GM04503 (cell line): Measurements from ENCODE around the gene ZBTB24.
"Not testable (repeated sequence)": the region's sequence is repeated elsewhere in the genome, so short reads cannot be mapped to it uniquely, and the experiment has no call there.

Experiments used
- DNase-seq: peaks from one replicate; pipeline ENCODE4 v3.0.0-alpha.2; 2012; ENCODE audit warnings: low read depth

Gene ZBTB24

GRCh38 chr6:109482905-109483734 lies at the start of gene ZBTB24:
Gene ZBTB24, minus strand, starts transcription at chr6:109483219. Its CDS starts 1,193 bp downstream, at chr6:109482026.
- DNase-seq = peak; percentile 37

- no peak for DNase-seq
Measured at GRCh38 chr6:109531446-109531845, 48.4 kb upstream of the ZBTB24 start.

- DNase-seq = no peak
Measured at GRCh38 chr6:109527989-109528388, 45.0 kb upstream of the ZBTB24 start.

- DNase-seq = no peak
Measured at GRCh38 chr6:109526905-109527628, 44.0 kb upstream of the ZBTB24 start.

- no peak for DNase-seq
Measured at GRCh38 chr6:109524129-109524528, 41.1 kb upstream of the ZBTB24 start.

- DNase-seq = peak; percentile 67
Measured at GRCh38 chr6:109523478-109523877, 40.5 kb upstream of the ZBTB24 start.

GRCh38 chr6:109521080-109521479 lies 38.1 kb upstream of the ZBTB24 start:
- no peak for DNase-seq

GRCh38 chr6:109519647-109520046 lies 36.6 kb upstream of the ZBTB24 start:
- DNase-seq = not testable (repeated sequence)

- no peak for DNase-seq
Measured at GRCh38 chr6:109516929-109517328, 33.9 kb upstream of the ZBTB24 start.

GRCh38 chr6:109515781-109516409 lies 32.9 kb upstream of the ZBTB24 start:
- DNase-seq = no peak

- no peak for DNase-seq
Measured at GRCh38 chr6:109514946-109515345, 31.9 kb upstream of the ZBTB24 start.

GRCh38 chr6:109513571-109514071 lies 30.6 kb upstream of the ZBTB24 start:
- DNase-seq = peak; percentile 21

GRCh38 chr6:109512271-109512817 lies 29.3 kb upstream of the ZBTB24 start:
- DNase-seq = no peak

GRCh38 chr6:109511832-109512231 lies 28.8 kb upstream of the ZBTB24 start:
- no peak for DNase-seq

GRCh38 chr6:109510358-109510757 lies 27.3 kb upstream of the ZBTB24 start:
- DNase-seq = no peak

GRCh38 chr6:109508166-109508860 lies 25.3 kb upstream of the ZBTB24 start:
- no peak for DNase-seq

- no peak for DNase-seq
Measured at GRCh38 chr6:109507490-109508072, 24.6 kb upstream of the ZBTB24 start.

GRCh38 chr6:109506841-109507240 lies 23.8 kb upstream of the ZBTB24 start:
- DNase-seq = no peak

- DNase-seq = no peak
Measured at GRCh38 chr6:109506314-109506713, 23.3 kb upstream of the ZBTB24 start.

- DNase-seq = no peak
Measured at GRCh38 chr6:109503327-109504224, 20.6 kb upstream of the ZBTB24 start.
